Kidney (tissue), 14 donors: ENCODE data around the gene ATG4D. TPM values are rescaled to one million over a fixed set of nuclear protein-coding genes. Genes with fewer than 3 reads are reported as not detected.
"Not testable (repeated sequence)": the region's sequence is repeated elsewhere in the genome, so short reads cannot be mapped to it uniquely, and the experiment has no call there.

Experiments used
- DNase-seq, 5 donors: peaks; one replicate each; pipeline ENCODE4 v3.0.0-alpha.2; 2013 to 2020
- FAIRE-seq: peaks from 2 replicates; lab custom pipeline; 2012; peaks lifted over from hg19 to GRCh38; lab: Jason Lieb, UNC
- H3K27ac ChIP-seq, 2 donors: one replicate each; pipeline ENCODE4 v1.7.0; 2013; ENCODE audit warnings: low read depth in 2 of 2, low read length in 2 of 2, inconsistent platforms in 1 of 2
- H3K27me3 ChIP-seq: one replicate; pipeline ENCODE4 v1.7.1; 2013; ENCODE audit warnings: low read length, inconsistent platforms; ENCODE audit not compliant: control insufficient read depth, insufficient read depth
- H3K36me3 ChIP-seq, 3 donors: one replicate each; pipeline versions ENCODE4 v1.7.0 to v1.7.1; 2013; ENCODE audit warnings: low read length in 3 of 3, control low read depth in 1 of 3, inconsistent platforms in 1 of 3; ENCODE audit not compliant: insufficient read depth in 3 of 3, control insufficient read depth in 2 of 3
- H3K4me1 ChIP-seq, 3 donors: one replicate each; pipeline versions ENCODE4 v1.7.0 to v1.7.1; 2013; ENCODE audit warnings: low read length in 3 of 3, inconsistent platforms in 1 of 3, low read depth in 1 of 3; ENCODE audit not compliant: control insufficient read depth in 2 of 3, insufficient read depth in 2 of 3
- H3K4me3 ChIP-seq, 3 donors: one replicate each; pipeline versions ENCODE4 v1.7.0 to v1.8.1; 2013; ENCODE audit warnings: low read length in 3 of 3, control low read depth in 1 of 3, inconsistent platforms in 1 of 3
- H3K9ac ChIP-seq, 3 donors: one replicate each; pipeline versions ENCODE4 v1.7.0 to v1.7.1; 2013; ENCODE audit warnings: low read length in 3 of 3, control low read depth in 1 of 3, inconsistent platforms in 1 of 3
- H3K9me3 ChIP-seq, 3 donors: one replicate each; pipeline versions ENCODE4 v1.7.0 to v1.7.1; 2013; ENCODE audit warnings: low read length in 3 of 3, control low read depth in 1 of 3, inconsistent platforms in 1 of 3; ENCODE audit not compliant: control insufficient read depth in 2 of 3, insufficient read depth in 1 of 3
- intact Hi-C: fragments of 100-400 bp; cut with DNase I; formaldehyde crosslinking; loops from one replicate; pipeline ENCODE4 v1.11.1; 2022
- polyA plus RNA-seq: library from polyadenylated mRNA; stranded (reverse); fragments of 350-450 nt; fragmentation: Illumina TruSeq; extraction: RNeasy Lipid Tissue Mini Kit (QIAGEN cat#74804); gene quantifications from one replicate; pipeline ENCODE4 v1.2.3, GENCODE V29; 2014; ENCODE audit warnings: low read depth, low replicate concordance; ENCODE audit not compliant: insufficient read depth
- total RNA-seq: library from RNA; stranded (reverse); fragmentation: NEBNext Ultra II Directional; extraction: Animal tissue kit (Norgen Biotek cat#: 25700); gene quantifications from one replicate; pipeline ENCODE4 v1.2.1, GENCODE V29; 2021
- TF ChIP-seq, protein P1 (sequence below): IDR thresholded peaks from 3 replicates; pipeline ENCODE4 v1.5.1; 2012; ENCODE audit warnings: mild to moderate bottlenecking, moderate library complexity, borderline replicate concordance; ENCODE audit not compliant: insufficient read depth; ENCODE audit errors: extremely low read depth
- donor health status: control.
- donor health status: control.
- donor health status: control.
- donor health status: control.
- donor health status: control.
- donor health status: DM: yes; HTN: yes; CAD: no.
- donor health status: Normal renal cell carcinoma (clear cell type).

ATG4D gene
- total and polyA plus RNA-seq, 2 donors from 2014 or later, result 32.7 to 91.7 TPM

DNA sequence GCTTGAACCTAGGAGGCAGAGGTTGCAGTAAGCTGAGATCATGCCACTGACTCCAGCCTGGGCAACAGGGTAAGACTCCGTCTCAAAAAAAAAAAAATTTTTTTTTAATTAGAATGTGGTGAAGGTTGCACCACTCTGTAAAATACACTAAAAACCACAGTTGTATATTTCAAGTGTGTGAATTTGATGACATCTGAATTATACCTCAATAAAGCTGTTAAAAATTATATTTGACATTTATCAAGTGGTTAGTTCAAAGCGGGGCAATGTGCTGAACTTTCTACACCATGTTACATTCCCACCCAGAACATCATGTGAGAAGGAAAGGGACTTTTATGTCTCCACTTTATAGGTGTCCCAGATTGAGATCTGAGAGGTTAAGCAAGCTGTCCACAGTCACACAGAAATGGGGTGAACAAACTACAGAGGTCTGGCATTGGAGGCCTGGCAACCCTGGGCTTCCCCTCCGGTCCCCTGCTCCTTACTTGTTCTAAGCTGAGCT is 20.5 kb upstream of the ATG4D start:
- Histone ChIP-seq H3K9me3 (no peaks in the 10 kb centered on the region), H3K27ac (no peak overlapping the region), H3K4me3 (no peak overlapping the region), H3K36me3 (no peaks in the 10 kb centered on the region), H3K27me3 (peaks cover 7% of the 10 kb centered on the region), H3K4me1 (peaks cover 0 to 3% (median 0%) of the 10 kb centered on the region in 3 donors), H3K9ac (no peak overlapping the region)
- DNase-seq (no peak), FAIRE-seq (no peak)
- TF ChIP-seq, protein P1, sequence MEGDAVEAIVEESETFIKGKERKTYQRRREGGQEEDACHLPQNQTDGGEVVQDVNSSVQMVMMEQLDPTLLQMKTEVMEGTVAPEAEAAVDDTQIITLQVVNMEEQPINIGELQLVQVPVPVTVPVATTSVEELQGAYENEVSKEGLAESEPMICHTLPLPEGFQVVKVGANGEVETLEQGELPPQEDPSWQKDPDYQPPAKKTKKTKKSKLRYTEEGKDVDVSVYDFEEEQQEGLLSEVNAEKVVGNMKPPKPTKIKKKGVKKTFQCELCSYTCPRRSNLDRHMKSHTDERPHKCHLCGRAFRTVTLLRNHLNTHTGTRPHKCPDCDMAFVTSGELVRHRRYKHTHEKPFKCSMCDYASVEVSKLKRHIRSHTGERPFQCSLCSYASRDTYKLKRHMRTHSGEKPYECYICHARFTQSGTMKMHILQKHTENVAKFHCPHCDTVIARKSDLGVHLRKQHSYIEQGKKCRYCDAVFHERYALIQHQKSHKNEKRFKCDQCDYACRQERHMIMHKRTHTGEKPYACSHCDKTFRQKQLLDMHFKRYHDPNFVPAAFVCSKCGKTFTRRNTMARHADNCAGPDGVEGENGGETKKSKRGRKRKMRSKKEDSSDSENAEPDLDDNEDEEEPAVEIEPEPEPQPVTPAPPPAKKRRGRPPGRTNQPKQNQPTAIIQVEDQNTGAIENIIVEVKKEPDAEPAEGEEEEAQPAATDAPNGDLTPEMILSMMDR, result no peak
- intact Hi-C loops, result no loop called here

- DNase-seq (no peak), FAIRE-seq (no peak)
- H3K9me3 ChIP-seq, result no peaks in the 10 kb centered on the region
- intact Hi-C loops, result no loop called here
- H3K9ac ChIP-seq, result no peak overlapping the region
- TF ChIP-seq, protein P1, result no peak
- H3K36me3 ChIP-seq, result no peaks in the 10 kb centered on the region
- H3K27me3 ChIP-seq, result no peaks in the 10 kb centered on the region
- no peaks in the 10 kb centered on the region for H3K4me1 ChIP-seq
- H3K27ac ChIP-seq, result no peak overlapping the region
- H3K4me3 ChIP-seq, result no peak overlapping the region
Measured at GRCh38 chr19:10525636-10526035, 18.1 kb upstream of the ATG4D start.

DNA sequence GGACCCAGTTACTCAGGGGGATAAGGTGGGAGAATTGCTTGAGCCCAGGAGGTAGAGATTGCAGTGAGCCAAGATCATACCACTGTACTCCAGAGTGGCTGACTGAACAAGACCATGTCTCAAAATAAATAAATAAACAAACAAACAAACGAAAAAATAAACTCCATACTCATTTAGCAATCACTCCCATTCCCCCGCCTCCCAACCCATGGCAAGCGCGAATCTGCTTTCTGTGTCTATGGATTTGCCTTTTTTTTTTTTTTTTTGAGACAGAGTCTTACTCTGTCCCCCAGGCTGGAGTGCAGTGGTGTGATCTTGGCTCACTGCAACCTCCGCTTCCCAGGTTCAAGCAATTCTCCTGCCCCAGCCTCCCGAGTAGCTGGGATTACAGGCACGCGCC is 16.8 kb upstream of the ATG4D start:
- intact Hi-C loops, H3K36me3 ChIP-seq, H3K9ac ChIP-seq, H3K4me1 ChIP-seq, H3K4me3 ChIP-seq, H3K9me3 ChIP-seq, H3K27ac ChIP-seq, H3K27me3 ChIP-seq, DNase-seq, FAIRE-seq: not testable (repeated sequence)

GRCh38 chr19:10532457-10532856 is 11.2 kb upstream of the ATG4D start:
- Histone ChIP-seq H3K9ac (no peak overlapping the region), H3K4me3 (no peak overlapping the region), H3K27me3 (peaks cover 2% of the 10 kb centered on the region), H3K4me1 (no peaks in the 10 kb centered on the region), H3K9me3 (no peaks in the 10 kb centered on the region), H3K27ac (no peak overlapping the region), H3K36me3 (no peaks in the 10 kb centered on the region)
- DNase-seq (no peak), FAIRE-seq (no peak)
- intact Hi-C loops, result no loop called here
- TF ChIP-seq, protein P1, result no peak
